ENCODE measurements around the gene PBX2. TPM values are rescaled to one million over a fixed set of nuclear protein-coding genes. Genes with fewer than 3 reads are reported as not detected.
A peak's percentile ranks its signal among the peaks of the same experiment; 100 is the strongest.

Gene PBX2
- total RNA-seq, 1 experiment from 2014 or later = 51.7 TPM

GRCh38 chr6:32168350-32168749 lies 21.7 kb downstream of the PBX2 start:
- Histone ChIP-seq H3K9me2 (replicated peaks; ENCODE audit: insufficient read depth, low read length) (no peaks in the 10 kb centered on the region), H3K9ac (ENCODE audit: low read length) (peak overlapping the region; percentile 16; the same call in 1 of the 2 replicates), H4K20me1 (ENCODE audit: insufficient read depth, low read depth, low read length) (no peaks in the 10 kb centered on the region), H3K4me3 (ENCODE audit: low read length) (no peak overlapping the region), H2AFZ (ENCODE audit: low read length) (no peak overlapping the region), H3K9me3 (ENCODE audit: low read length) (no peaks in the 10 kb centered on the region), H3K79me2 (ENCODE audit: low read length) (peaks cover 14% of the 10 kb centered on the region), H3K36me3 (ENCODE audit: insufficient read depth, low read length) (peaks cover 7% of the 10 kb centered on the region; the same call in 1 of the 2 replicates), H3K27me3 (ENCODE audit: low read length) (no peaks in the 10 kb centered on the region), H3K27ac (ENCODE audit: low read length) (peak overlapping the region; percentile 39), H3K4me2 (ENCODE audit: low read depth, low read length, poor library complexity, severe bottlenecking) (no peak overlapping the region), H3K4me1 (ENCODE audit: low read length) (peaks cover 14% of the 10 kb centered on the region)
- DNase-seq = peak; percentile 62

- no peak for DNase-seq
- no peak overlapping the region for H2AFZ ChIP-seq (ENCODE audit: low read length)
- H3K9me3 ChIP-seq (ENCODE audit: low read length) = no peaks in the 10 kb centered on the region
- no peaks in the 10 kb centered on the region for H3K27me3 ChIP-seq (ENCODE audit: low read length)
- H3K27ac ChIP-seq (ENCODE audit: low read length) = peak overlapping the region; percentile 39
- H3K36me3 ChIP-seq (ENCODE audit: insufficient read depth, low read length) = peaks cover 7% of the 10 kb centered on the region; the same call in 1 of the 2 replicates
- no peaks in the 10 kb centered on the region for H4K20me1 ChIP-seq (ENCODE audit: insufficient read depth, low read depth, low read length)
- peaks cover 12% of the 10 kb centered on the region for H3K4me1 ChIP-seq (ENCODE audit: low read length)
- no peak overlapping the region for H3K4me2 ChIP-seq (ENCODE audit: low read depth, low read length, poor library complexity, severe bottlenecking)
- no peak overlapping the region for H3K9ac ChIP-seq (ENCODE audit: low read length)
- H3K79me2 ChIP-seq (ENCODE audit: low read length) = peaks cover 9% of the 10 kb centered on the region; the same call in 1 of the 2 replicates
- H3K9me2 ChIP-seq (replicated peaks; ENCODE audit: insufficient read depth, low read length) = no peaks in the 10 kb centered on the region
- H3K4me3 ChIP-seq (ENCODE audit: low read length) = no peak overlapping the region
Observed at GRCh38 chr6:32167761-32168262, 22.2 kb downstream of the PBX2 start.

DNA sequence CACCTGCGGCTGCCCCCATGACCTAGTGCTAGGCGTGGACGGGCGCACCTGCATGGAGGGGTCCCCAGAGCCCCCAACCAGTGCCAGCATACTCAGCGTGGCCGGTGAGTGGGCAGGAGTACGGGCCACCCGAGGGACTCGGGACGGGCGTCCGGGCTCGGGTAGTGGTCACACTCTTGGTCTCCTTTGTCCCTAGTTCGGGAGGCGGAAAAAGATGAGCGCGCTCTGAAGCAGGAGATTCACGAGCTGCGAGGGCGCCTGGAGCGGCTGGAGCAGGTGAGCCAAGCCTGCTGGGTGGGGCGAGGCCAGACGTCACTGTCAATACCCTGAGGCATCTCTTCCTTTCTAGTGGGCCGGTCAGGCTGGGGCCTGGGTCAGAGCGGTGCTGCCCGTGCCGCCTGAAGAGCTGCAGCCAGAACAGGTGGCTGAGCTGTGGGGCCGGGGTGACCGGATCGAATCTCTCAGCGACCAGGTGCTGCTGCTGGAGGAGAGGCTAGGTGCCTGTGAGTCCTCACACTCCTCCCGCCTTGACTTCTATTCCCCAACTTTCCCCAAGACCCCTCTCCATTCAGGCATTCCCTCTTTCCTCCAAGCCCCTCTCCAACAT lies 22.7 kb downstream of the PBX2 start:
- peaks cover 7% of the 10 kb centered on the region; the same call in 1 of the 2 replicates for H3K36me3 ChIP-seq (ENCODE audit: insufficient read depth, low read length)
- no peaks in the 10 kb centered on the region for H3K9me3 ChIP-seq (ENCODE audit: low read length)
- DNase-seq = no peak
- H3K4me1 ChIP-seq (ENCODE audit: low read length) = peaks cover 12% of the 10 kb centered on the region
- H4K20me1 ChIP-seq (ENCODE audit: insufficient read depth, low read depth, low read length) = no peaks in the 10 kb centered on the region
- peaks cover 3% of the 10 kb centered on the region; the same call in 1 of the 2 replicates for H3K79me2 ChIP-seq (ENCODE audit: low read length)
- no peak overlapping the region for H3K4me3 ChIP-seq (ENCODE audit: low read length)
- H3K9me2 ChIP-seq (replicated peaks; ENCODE audit: insufficient read depth, low read length) = no peaks in the 10 kb centered on the region
- no peak overlapping the region for H2AFZ ChIP-seq (ENCODE audit: low read length)
- no peaks in the 10 kb centered on the region for H3K27me3 ChIP-seq (ENCODE audit: low read length)
- H3K4me2 ChIP-seq (ENCODE audit: low read depth, low read length, poor library complexity, severe bottlenecking) = no peak overlapping the region
- no peak overlapping the region for H3K27ac ChIP-seq (ENCODE audit: low read length)
- no peak overlapping the region for H3K9ac ChIP-seq (ENCODE audit: low read length)

DNA sequence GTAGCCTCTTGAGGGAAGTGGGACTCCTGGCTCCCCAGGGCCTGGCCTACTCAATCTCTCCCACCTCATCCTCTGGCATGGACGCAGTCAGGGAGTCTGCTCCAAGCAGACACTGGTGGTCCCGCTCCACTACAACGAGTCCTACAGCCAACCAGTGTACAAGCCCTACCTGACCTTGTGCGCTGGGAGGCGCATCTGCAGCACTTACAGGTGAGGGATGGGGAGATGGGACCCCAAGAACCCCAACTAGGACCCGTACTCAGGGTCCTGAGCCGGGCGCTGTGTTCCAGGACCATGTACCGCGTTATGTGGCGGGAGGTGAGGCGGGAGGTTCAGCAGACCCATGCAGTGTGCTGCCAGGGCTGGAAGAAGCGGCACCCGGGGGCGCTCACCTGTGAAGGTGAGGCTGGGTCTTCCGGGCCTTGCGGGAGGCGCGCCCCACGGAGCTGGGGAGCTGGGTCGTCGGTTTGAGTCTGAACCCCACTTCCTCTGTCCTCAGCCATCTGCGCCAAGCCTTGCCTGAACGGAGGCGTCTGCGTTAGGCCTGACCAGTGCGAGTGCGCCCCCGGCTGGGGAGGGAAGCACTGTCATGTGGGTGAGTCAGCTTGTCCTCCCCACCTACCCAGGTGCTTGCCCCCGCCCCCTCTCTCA lies 23.5 kb downstream of the PBX2 start:
- Histone ChIP-seq H3K4me1 (ENCODE audit: low read length) (peaks cover 12% of the 10 kb centered on the region), H3K4me3 (ENCODE audit: low read length) (no peak overlapping the region), H3K9ac (ENCODE audit: low read length) (no peak overlapping the region), H3K27me3 (ENCODE audit: low read length) (no peaks in the 10 kb centered on the region), H3K4me2 (ENCODE audit: low read depth, low read length, poor library complexity, severe bottlenecking) (no peak overlapping the region), H2AFZ (ENCODE audit: low read length) (no peak overlapping the region), H3K9me2 (replicated peaks; ENCODE audit: insufficient read depth, low read length) (no peaks in the 10 kb centered on the region), H3K36me3 (ENCODE audit: insufficient read depth, low read length) (peaks cover 7% of the 10 kb centered on the region; the same call in 1 of the 2 replicates), H3K27ac (ENCODE audit: low read length) (no peak overlapping the region), H4K20me1 (ENCODE audit: insufficient read depth, low read depth, low read length) (no peaks in the 10 kb centered on the region), H3K79me2 (ENCODE audit: low read length) (no peaks in the 10 kb centered on the region), H3K9me3 (ENCODE audit: low read length) (no peaks in the 10 kb centered on the region)
- DNase-seq = peak; percentile 47

GRCh38 chr6:32164295-32164694 lies 25.7 kb downstream of the PBX2 start, which contains the start of gene EGFL8:
Gene EGFL8 (plus strand): TSS chr6:32164595. CDS start chr6:32166166, 1,571 bp downstream.
- no peaks in the 10 kb centered on the region for H4K20me1 ChIP-seq (ENCODE audit: insufficient read depth, low read depth, low read length)
- H3K27ac ChIP-seq (ENCODE audit: low read length) = no peak within 1 kb of the TSS
- H3K9me3 ChIP-seq (ENCODE audit: low read length) = no peaks in the 10 kb centered on the region
- no peak for DNase-seq
- no peak within 1 kb of the TSS for H2AFZ ChIP-seq (ENCODE audit: low read length)
- H3K36me3 ChIP-seq (ENCODE audit: insufficient read depth, low read length) = peaks cover 7% of the 10 kb centered on the region; the same call in 1 of the 2 replicates
- no peak within 1 kb of the TSS for H3K4me2 ChIP-seq (ENCODE audit: low read depth, low read length, poor library complexity, severe bottlenecking)
- no peaks in the 10 kb centered on the region for H3K27me3 ChIP-seq (ENCODE audit: low read length)
- H3K9ac ChIP-seq (ENCODE audit: low read length) = no peak within 1 kb of the TSS
- H3K4me3 ChIP-seq (ENCODE audit: low read length) = no peak within 1 kb of the TSS
- H3K9me2 ChIP-seq (replicated peaks; ENCODE audit: insufficient read depth, low read length) = no peaks in the 10 kb centered on the region
- H3K79me2 ChIP-seq (ENCODE audit: low read length) = no peaks in the 10 kb centered on the region
- peaks cover 12% of the 10 kb centered on the region for H3K4me1 ChIP-seq (ENCODE audit: low read length)

DNA sequence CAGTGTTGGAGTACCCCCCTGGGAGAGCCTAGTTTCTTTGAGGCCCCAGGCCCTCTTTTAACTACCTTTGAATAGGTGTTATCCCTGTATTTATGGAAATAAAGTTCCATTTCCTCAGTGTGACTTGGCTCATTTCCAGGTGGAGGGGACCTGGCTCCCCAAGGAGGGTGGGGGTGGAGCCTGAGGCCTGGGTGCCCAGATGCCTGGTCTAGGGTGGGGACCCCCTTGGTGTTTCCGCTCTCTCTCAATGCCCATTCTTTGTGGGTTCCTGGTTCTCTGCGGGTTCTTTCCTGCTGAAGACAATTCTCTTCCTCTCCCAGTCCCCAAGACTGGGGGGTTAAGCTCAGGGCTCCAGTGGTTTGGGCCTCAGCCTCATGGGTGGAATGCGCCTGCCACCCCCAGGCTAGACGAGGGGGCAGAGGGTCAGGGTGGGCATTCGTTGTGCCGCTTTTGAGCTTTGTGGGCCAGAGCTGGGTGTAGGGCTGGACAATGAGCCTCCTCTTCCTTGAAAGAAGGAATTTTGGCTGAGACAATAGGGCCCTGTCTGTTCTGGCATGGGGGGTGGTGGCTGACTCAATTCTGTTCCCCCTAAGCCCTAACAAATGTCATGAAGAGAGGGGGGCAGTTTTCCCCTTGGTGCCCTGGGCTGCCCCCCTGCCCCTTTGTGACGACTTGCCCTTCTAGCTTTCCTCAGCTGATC lies 26.3 kb downstream of the PBX2 start:
- no peaks in the 10 kb centered on the region for H3K9me3 ChIP-seq (ENCODE audit: low read length)
- no peaks in the 10 kb centered on the region for H4K20me1 ChIP-seq (ENCODE audit: insufficient read depth, low read depth, low read length)
- no peak overlapping the region for H3K9ac ChIP-seq (ENCODE audit: low read length)
- H3K27ac ChIP-seq (ENCODE audit: low read length) = no peak overlapping the region
- DNase-seq = no peak
- no peaks in the 10 kb centered on the region for H3K27me3 ChIP-seq (ENCODE audit: low read length)
- peaks cover 4% of the 10 kb centered on the region; the same call in 1 of the 2 replicates for H3K36me3 ChIP-seq (ENCODE audit: insufficient read depth, low read length)
- H3K4me3 ChIP-seq (ENCODE audit: low read length) = no peak overlapping the region
- H3K4me2 ChIP-seq (ENCODE audit: low read depth, low read length, poor library complexity, severe bottlenecking) = no peak overlapping the region
- H3K9me2 ChIP-seq (replicated peaks; ENCODE audit: insufficient read depth, low read length) = no peaks in the 10 kb centered on the region
- H3K4me1 ChIP-seq (ENCODE audit: low read length) = peaks cover 10% of the 10 kb centered on the region
- no peaks in the 10 kb centered on the region for H3K79me2 ChIP-seq (ENCODE audit: low read length)
- H2AFZ ChIP-seq (ENCODE audit: low read length) = no peak overlapping the region

DNA sequence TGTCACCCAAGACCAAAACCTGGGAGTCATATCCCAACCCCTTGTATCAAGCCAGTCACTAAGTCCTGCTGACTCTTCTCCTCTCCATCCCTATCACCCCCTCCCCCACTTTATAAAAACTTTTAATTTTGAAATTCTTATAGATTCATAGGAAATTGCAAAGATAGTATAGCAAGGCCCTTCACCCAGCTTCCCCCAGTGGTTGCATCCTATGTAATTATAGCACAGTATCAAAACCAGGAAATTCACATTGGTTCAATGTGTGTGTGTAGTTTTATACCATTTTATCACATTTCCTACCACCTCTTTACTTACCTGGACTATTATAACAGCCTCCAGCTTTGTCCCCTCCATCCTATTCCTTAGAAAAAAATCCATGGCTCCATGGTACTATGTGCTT lies 31.9 kb downstream of the PBX2 start:
- Histone ChIP-seq H3K9me2 (replicated peaks; ENCODE audit: insufficient read depth, low read length) (no peaks in the 10 kb centered on the region), H3K4me1 (ENCODE audit: low read length) (peaks cover 25% of the 10 kb centered on the region), H4K20me1 (ENCODE audit: insufficient read depth, low read depth, low read length) (no peaks in the 10 kb centered on the region), H2AFZ (ENCODE audit: low read length) (no peak overlapping the region), H3K9ac (ENCODE audit: low read length) (no peak overlapping the region), H3K27me3 (ENCODE audit: low read length) (no peaks in the 10 kb centered on the region), H3K9me3 (ENCODE audit: low read length) (no peaks in the 10 kb centered on the region), H3K4me3 (ENCODE audit: low read length) (no peak overlapping the region), H3K4me2 (ENCODE audit: low read depth, low read length, poor library complexity, severe bottlenecking) (no peak overlapping the region), H3K27ac (ENCODE audit: low read length) (no peak overlapping the region), H3K36me3 (ENCODE audit: insufficient read depth, low read length) (peaks cover 9% of the 10 kb centered on the region; the same call in 1 of the 2 replicates), H3K79me2 (ENCODE audit: low read length) (peaks cover 10% of the 10 kb centered on the region; the same call in 1 of the 2 replicates)
- no peak for DNase-seq

DNA sequence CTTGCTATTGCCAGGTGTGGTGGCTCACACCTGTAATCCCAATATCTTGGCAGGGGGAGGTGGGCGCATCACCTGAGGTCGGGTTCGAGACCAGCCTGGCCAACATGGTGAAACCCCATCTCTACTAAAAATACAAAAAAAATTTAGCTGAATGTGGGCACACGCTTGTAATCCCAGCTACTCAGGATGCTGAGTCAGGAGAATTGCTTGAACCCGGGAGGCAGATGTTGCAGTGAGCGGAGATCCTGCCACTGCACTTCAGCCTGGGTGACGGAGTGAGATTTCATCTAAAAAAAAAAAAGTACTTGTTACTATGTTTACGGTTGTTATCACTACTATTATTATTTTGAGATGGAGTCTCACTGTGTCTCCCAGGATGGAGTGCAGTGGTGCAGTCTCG lies 33.1 kb downstream of the PBX2 start:
- H3K4me3 ChIP-seq (ENCODE audit: low read length) = no peak overlapping the region
- peaks cover 9% of the 10 kb centered on the region; the same call in 1 of the 2 replicates for H3K36me3 ChIP-seq (ENCODE audit: insufficient read depth, low read length)
- no peaks in the 10 kb centered on the region for H3K27me3 ChIP-seq (ENCODE audit: low read length)
- no peaks in the 10 kb centered on the region for H4K20me1 ChIP-seq (ENCODE audit: insufficient read depth, low read depth, low read length)
- DNase-seq = no peak
- H3K79me2 ChIP-seq (ENCODE audit: low read length) = peaks cover 10% of the 10 kb centered on the region; the same call in 1 of the 2 replicates
- H2AFZ ChIP-seq (ENCODE audit: low read length) = no peak overlapping the region
- H3K9me2 ChIP-seq (replicated peaks; ENCODE audit: insufficient read depth, low read length) = no peaks in the 10 kb centered on the region
- H3K4me2 ChIP-seq (ENCODE audit: low read depth, low read length, poor library complexity, severe bottlenecking) = no peak overlapping the region
- H3K9me3 ChIP-seq (ENCODE audit: low read length) = no peaks in the 10 kb centered on the region
- H3K27ac ChIP-seq (ENCODE audit: low read length) = no peak overlapping the region
- H3K9ac ChIP-seq (ENCODE audit: low read length) = no peak overlapping the region
- peaks cover 29% of the 10 kb centered on the region for H3K4me1 ChIP-seq (ENCODE audit: low read length)

Data from Karpas-422 (cell line).